Measurements from ENCODE around the gene RAP1A. TPM values are rescaled to one million over a fixed set of nuclear protein-coding genes. Genes with fewer than 3 reads are reported as not detected.

The RAP1A gene
- total and polyA plus RNA-seq, 2 experiments from 2014 or later, result 37.6 to 40.0 TPM

- Histone ChIP-seq H3K27ac (no peak overlapping the region), H4K20me1 (ENCODE audit: insufficient read depth) (peaks cover 10% of the 10 kb centered on the region; the same call in 1 of the 2 replicates), H3K9ac (no peak overlapping the region), H3K4me1 (ENCODE audit: insufficient read depth) (peaks cover 3% of the 10 kb centered on the region; the same call in 1 of the 2 replicates), H3K9me3 (ENCODE audit: low read depth) (no peaks in the 10 kb centered on the region), H3K4me2 (ENCODE audit: unreplicated experiment) (no peak overlapping the region), H3K36me3 (ENCODE audit: low read depth) (no peaks in the 10 kb centered on the region), H3K9me2 (ENCODE audit: insufficient read depth) (no peaks in the 10 kb centered on the region), H3K27me3 (replicated peaks; ENCODE audit: insufficient read depth) (no peaks in the 10 kb centered on the region), H3K4me3 (no peak overlapping the region), H3F3A (ENCODE audit: insufficient read depth) (peaks cover 5% of the 10 kb centered on the region; the same call in 1 of the 2 replicates), H2AFZ (no peak overlapping the region), H3K79me2 (ENCODE audit: insufficient read depth) (peaks cover 100% of the 10 kb centered on the region)
- in situ Hi-C loops (cut with MboI), result no loop called here
- DNase-seq, result no peak
- 74 to 77% methylated on average over 2 of the region's 2 CpGs for WGBS, 2 experiments (ENCODE audit: low coverage in 1 of 2, low lambda C conversion rate in 2 of 2, missing lambda C conversion rate in 2 of 2)
- TF ChIP-seq EZH2phosphoT487 (IDR thresholded peaks at IDR 0.05; ENCODE audit: insufficient read depth, low read depth) (no peak), EZH2 (IDR thresholded peaks at IDR 0.05; ENCODE audit: insufficient read depth, poor library complexity, severe bottlenecking) (no peak)
These were observed 23.5 kb downstream of the RAP1A start for GRCh38 chr1:111643097-111643496.

DNA sequence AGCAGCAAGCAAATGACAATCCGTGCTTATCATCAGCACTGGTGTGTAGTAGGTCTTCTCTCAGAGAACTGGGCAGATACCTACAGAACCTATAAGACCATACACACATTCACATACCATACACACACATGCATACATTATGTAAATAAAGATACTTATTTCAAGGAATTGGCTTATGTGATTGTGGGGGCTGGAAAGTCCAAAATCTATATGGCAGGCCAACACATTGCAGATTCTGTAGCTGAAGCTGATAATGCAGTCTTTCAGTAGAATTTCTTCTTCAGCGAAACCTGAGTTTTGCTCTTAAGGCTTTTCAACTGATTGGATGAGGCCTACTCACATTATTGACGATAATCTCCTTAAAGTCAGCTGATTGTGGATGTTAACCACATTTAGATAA, 24.1 kb downstream of the RAP1A start:
- H3K36me3 ChIP-seq (ENCODE audit: low read depth), result no peaks in the 10 kb centered on the region
- H3K4me1 ChIP-seq (ENCODE audit: insufficient read depth), result peaks cover 3% of the 10 kb centered on the region; the same call in 1 of the 2 replicates
- no peaks in the 10 kb centered on the region for H3K9me3 ChIP-seq (ENCODE audit: low read depth)
- H2AFZ ChIP-seq, result no peak overlapping the region
- no peak for DNase-seq
- peaks cover 5% of the 10 kb centered on the region; the same call in 1 of the 2 replicates for H3F3A ChIP-seq (ENCODE audit: insufficient read depth)
- H3K27ac ChIP-seq, result no peak overlapping the region
- peaks cover 100% of the 10 kb centered on the region for H3K79me2 ChIP-seq (ENCODE audit: insufficient read depth)
- TF ChIP-seq EZH2 (IDR thresholded peaks at IDR 0.05; ENCODE audit: insufficient read depth, poor library complexity, severe bottlenecking), result no peak
- no peak for TF ChIP-seq EZH2phosphoT487 (IDR thresholded peaks at IDR 0.05; ENCODE audit: insufficient read depth, low read depth)
- H3K9ac ChIP-seq, result no peak overlapping the region
- H3K9me2 ChIP-seq (ENCODE audit: insufficient read depth), result no peaks in the 10 kb centered on the region
- 100% methylated on average over 3 of the region's 3 CpGs for WGBS, 2 experiments (ENCODE audit: low coverage in 1 of 2, low lambda C conversion rate in 2 of 2, missing lambda C conversion rate in 2 of 2)
- no peaks in the 10 kb centered on the region for H3K27me3 ChIP-seq (replicated peaks; ENCODE audit: insufficient read depth)
- in situ Hi-C loops (cut with MboI), result no loop called here
- H4K20me1 ChIP-seq (ENCODE audit: insufficient read depth), result peaks cover 10% of the 10 kb centered on the region; the same call in 1 of the 2 replicates
- H3K4me3 ChIP-seq, result no peak overlapping the region
- no peak overlapping the region for H3K4me2 ChIP-seq (ENCODE audit: unreplicated experiment)

DNA sequence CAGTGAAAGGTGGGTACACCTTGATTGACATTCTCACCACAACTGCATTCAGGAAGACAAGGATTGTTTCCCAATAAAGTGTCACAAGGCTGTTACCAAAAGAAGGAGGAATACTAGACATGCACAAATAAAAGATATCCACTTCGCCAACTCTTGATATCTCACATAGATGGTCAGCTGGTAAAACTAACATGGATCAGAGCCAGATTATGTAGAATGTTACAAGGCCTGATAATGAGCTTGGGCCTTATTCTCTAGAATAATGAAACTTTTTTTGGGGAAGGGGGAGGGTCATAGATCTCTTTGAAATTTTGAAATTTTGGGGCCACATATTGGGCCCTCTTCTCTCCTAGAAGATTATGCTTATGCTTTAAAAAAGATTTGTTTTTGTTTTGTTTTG, 24.9 kb downstream of the RAP1A start:
- 100% methylated on average over 1 of the region's 1 CpG for WGBS, 2 experiments (ENCODE audit: low coverage in 1 of 2, low lambda C conversion rate in 2 of 2, missing lambda C conversion rate in 2 of 2)

DNA sequence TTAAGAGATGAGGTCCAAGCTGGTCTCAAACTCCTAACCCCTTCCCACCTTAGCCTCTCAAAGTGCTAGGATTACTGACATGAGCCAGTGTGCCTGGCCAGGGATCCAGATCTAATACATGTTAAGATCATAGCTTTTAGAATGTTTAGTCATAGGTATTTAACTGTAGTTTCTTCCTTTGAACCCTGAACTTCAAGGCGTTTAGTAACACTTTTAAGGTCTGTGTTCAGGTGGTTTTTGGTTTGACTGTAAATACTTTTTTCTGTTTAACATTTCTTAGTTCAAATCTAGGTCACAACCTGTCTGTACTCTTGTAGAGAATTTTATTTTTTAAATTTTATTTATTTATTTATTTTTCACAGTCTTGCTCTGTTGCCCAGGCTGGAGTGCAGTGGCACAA, 28.1 kb downstream of the RAP1A start:
- DNase-seq, result no peak
- H3K79me2 ChIP-seq (ENCODE audit: insufficient read depth), result peaks cover 100% of the 10 kb centered on the region
- H3K9ac ChIP-seq, result no peak overlapping the region
- 97 to 100% methylated on average over 1 of the region's 1 CpG for WGBS, 2 experiments (ENCODE audit: low coverage in 1 of 2, low lambda C conversion rate in 2 of 2, missing lambda C conversion rate in 2 of 2)
- peaks cover 4% of the 10 kb centered on the region; the same call in 1 of the 2 replicates for H3K36me3 ChIP-seq (ENCODE audit: low read depth)
- peaks cover 3% of the 10 kb centered on the region; the same call in 1 of the 2 replicates for H3K4me1 ChIP-seq (ENCODE audit: insufficient read depth)
- no peak overlapping the region for H3K4me2 ChIP-seq (ENCODE audit: unreplicated experiment)
- TF ChIP-seq EZH2 (IDR thresholded peaks at IDR 0.05; ENCODE audit: insufficient read depth, poor library complexity, severe bottlenecking) (no peak), EZH2phosphoT487 (IDR thresholded peaks at IDR 0.05; ENCODE audit: insufficient read depth, low read depth) (no peak)
- H3K27ac ChIP-seq, result no peak overlapping the region
- no peaks in the 10 kb centered on the region for H3K9me3 ChIP-seq (ENCODE audit: low read depth)
- peaks cover 5% of the 10 kb centered on the region; the same call in 1 of the 2 replicates for H3F3A ChIP-seq (ENCODE audit: insufficient read depth)
- H3K9me2 ChIP-seq (ENCODE audit: insufficient read depth), result no peaks in the 10 kb centered on the region
- peaks cover 10% of the 10 kb centered on the region; the same call in 1 of the 2 replicates for H4K20me1 ChIP-seq (ENCODE audit: insufficient read depth)
- H3K4me3 ChIP-seq, result no peak overlapping the region
- in situ Hi-C loops (cut with MboI), result no loop called here
- no peak overlapping the region for H2AFZ ChIP-seq
- H3K27me3 ChIP-seq (replicated peaks; ENCODE audit: insufficient read depth), result no peaks in the 10 kb centered on the region

More for the DNA sequence above, 24.9 kb downstream of the RAP1A start:
- Histone ChIP-seq H3K4me1 (ENCODE audit: insufficient read depth) (peaks cover 3% of the 10 kb centered on the region; the same call in 1 of the 2 replicates), H4K20me1 (ENCODE audit: insufficient read depth) (peaks cover 10% of the 10 kb centered on the region; the same call in 1 of the 2 replicates), H3F3A (ENCODE audit: insufficient read depth) (peaks cover 5% of the 10 kb centered on the region; the same call in 1 of the 2 replicates), H3K4me3 (no peak overlapping the region), H3K27me3 (replicated peaks; ENCODE audit: insufficient read depth) (no peaks in the 10 kb centered on the region), H3K4me2 (ENCODE audit: unreplicated experiment) (no peak overlapping the region), H3K9me3 (ENCODE audit: low read depth) (no peaks in the 10 kb centered on the region), H3K9ac (no peak overlapping the region), H2AFZ (no peak overlapping the region), H3K36me3 (ENCODE audit: low read depth) (no peaks in the 10 kb centered on the region), H3K9me2 (ENCODE audit: insufficient read depth) (no peaks in the 10 kb centered on the region), H3K79me2 (ENCODE audit: insufficient read depth) (peaks cover 100% of the 10 kb centered on the region), H3K27ac (no peak overlapping the region)
- DNase-seq, result no peak
- in situ Hi-C loops (cut with MboI), result no loop called here
- TF ChIP-seq EZH2phosphoT487 (IDR thresholded peaks at IDR 0.05; ENCODE audit: insufficient read depth, low read depth), result no peak
- no peak for TF ChIP-seq EZH2 (IDR thresholded peaks at IDR 0.05; ENCODE audit: insufficient read depth, poor library complexity, severe bottlenecking)

Data from GM23248 (cell line).